Activated naive CD8-positive, alpha-beta T cell treated with anti-CD3 and anti-CD28 coated beads, Interleukin-2, amount 10 ng/mL, durations not matched to agents 7 days and 5 days (primary cell): ENCODE measurements around the gene DPM2. TPM values are rescaled to one million over a fixed set of nuclear protein-coding genes. Genes with fewer than 3 reads are reported as not detected.

Source experiments
- ATAC-seq: fragments of 150-1000 bp; cut with Tn5 transposase; one replicate; pipeline ENCODE4 v1.10.0; 2021; ENCODE audit warnings: low read depth, moderate library complexity
- POLR2A ChIA-PET: fragments of 350-600 bp; sonication (Branson Sonifier 250); formaldehyde crosslinking; loops from one replicate; lab custom pipeline; 2021; ENCODE audit warnings: antibody characterized with exemption; lab: Charles Lee
- DNase-seq: peaks from one replicate; pipeline ENCODE4 v3.0.0; 2021
- H3K27ac Mint-ChIP-seq: one replicate; pipeline ENCODE4 v1.8.0; 2022; ENCODE audit warnings: mild to moderate bottlenecking, mixed read lengths
- H3K27me3 Mint-ChIP-seq: one replicate; pipeline ENCODE4 v1.8.0; 2022; ENCODE audit warnings: mild to moderate bottlenecking, moderate library complexity, mixed read lengths
- H3K36me3 Mint-ChIP-seq: one replicate; pipeline ENCODE4 v1.8.0; 2021; ENCODE audit warnings: mild to moderate bottlenecking, mixed read lengths
- H3K4me1 Mint-ChIP-seq: one replicate; pipeline ENCODE4 v1.8.0; 2021; ENCODE audit warnings: mixed read lengths
- H3K4me3 Mint-ChIP-seq: one replicate; pipeline ENCODE4 v1.8.0; 2022; ENCODE audit warnings: mild to moderate bottlenecking, moderate library complexity, mixed read lengths
- H3K9me3 Mint-ChIP-seq: one replicate; pipeline ENCODE4 v1.8.0; 2021; ENCODE audit warnings: mixed read lengths
- total RNA-seq, 2 experiments: library from RNA; stranded (reverse); gene quantifications; one replicate each; pipeline ENCODE4 v1.2.3, GENCODE V29; 2021

The DPM2 gene
- total RNA-seq, 2 experiments from 2014 or later, result 49.2 to 54.2 TPM

GRCh38 chr9:127916720-127917581, 20.7 kb downstream of the DPM2 start, which contains the start of gene ST6GALNAC4:
ST6GALNAC4 (minus strand) TSS chr9:127917041; CDS start chr9:127916419, 622 bp downstream.
- peaks cover 15% of the 10 kb centered on the region for H3K36me3 Mint-ChIP-seq
- POLR2A ChIA-PET, result interaction anchor here (0.5 to 7.5 kb wide), 14 partner anchors 12 to 224 kb away, joined by 3 to 187 read pairs (median 6); partner anchors contain the start of genes CDK9, PIP5KL1, SH2D3C and ST6GALNAC6
- H3K4me1 Mint-ChIP-seq, result peaks cover 41% of the 10 kb centered on the region
- peak; percentile 90 for ATAC-seq
- peak within 1 kb of the TSS; percentile 96 for H3K27ac Mint-ChIP-seq
- H3K4me3 Mint-ChIP-seq, result peak within 1 kb of the TSS; percentile 96
- no peaks in the 10 kb centered on the region for H3K9me3 Mint-ChIP-seq
- peak; percentile 97 for DNase-seq
- no peaks in the 10 kb centered on the region for H3K27me3 Mint-ChIP-seq

GRCh38 chr9:127915801-127916719, 21.6 kb downstream of the DPM2 start:
- no peaks in the 10 kb centered on the region for H3K9me3 Mint-ChIP-seq
- peak; percentile 43 for ATAC-seq
- H3K4me1 Mint-ChIP-seq, result peaks cover 44% of the 10 kb centered on the region
- H3K27me3 Mint-ChIP-seq, result no peaks in the 10 kb centered on the region
- peak overlapping the region; percentile 96 for H3K4me3 Mint-ChIP-seq
- peak; percentile 66 for DNase-seq
- POLR2A ChIA-PET, result interaction anchor here (0.6 to 7.5 kb wide), 17 partner anchors 11 to 305 kb away, joined by 3 to 187 read pairs (median 4); partner anchors contain the start of genes CDK9, PIP5KL1, SH2D3C and ST6GALNAC6
- peak overlapping the region; percentile 96 for H3K27ac Mint-ChIP-seq
- H3K36me3 Mint-ChIP-seq, result peaks cover 17% of the 10 kb centered on the region

GRCh38 chr9:127915325-127915752, 22.3 kb downstream of the DPM2 start:
- ATAC-seq (peak; percentile 3), DNase-seq (no peak)
- POLR2A ChIA-PET, result interaction anchor here (0.9 to 7.5 kb wide), 12 partner anchors 10 to 304 kb away, joined by 3 to 187 read pairs (median 5); partner anchors contain the start of genes SH2D3C and ST6GALNAC6
- H3K4me1 Mint-ChIP-seq, result peaks cover 48% of the 10 kb centered on the region
- H3K4me3 Mint-ChIP-seq, result peak overlapping the region; percentile 96
- H3K27me3 Mint-ChIP-seq, result no peaks in the 10 kb centered on the region
- H3K27ac Mint-ChIP-seq, result peak overlapping the region; percentile 96
- peaks cover 23% of the 10 kb centered on the region for H3K36me3 Mint-ChIP-seq
- H3K9me3 Mint-ChIP-seq, result no peaks in the 10 kb centered on the region

- Mint-ChIP-seq H3K4me3 (peak overlapping the region; percentile 28), H3K4me1 (peaks cover 40% of the 10 kb centered on the region), H3K27ac (peak overlapping the region; percentile 61), H3K27me3 (no peaks in the 10 kb centered on the region), H3K9me3 (no peaks in the 10 kb centered on the region), H3K36me3 (peaks cover 25% of the 10 kb centered on the region)
- DNase-seq, result no peak
- no peak for ATAC-seq
- POLR2A ChIA-PET, result interaction anchor here (1.0 to 7.5 kb wide), 2 partner anchors 8 kb away, joined by 3 to 187 read pairs; no protein-coding TSS in a partner anchor
These were observed 24.0 kb downstream of the DPM2 start for GRCh38 chr9:127913682-127914081.

- POLR2A ChIA-PET, result interaction anchor here (1.0 to 7.5 kb wide), 2 partner anchors 8 to 9 kb away, joined by 3 to 187 read pairs; no protein-coding TSS in a partner anchor
- no peak for ATAC-seq
- H3K36me3 Mint-ChIP-seq, result peaks cover 25% of the 10 kb centered on the region
- no peaks in the 10 kb centered on the region for H3K27me3 Mint-ChIP-seq
- no peaks in the 10 kb centered on the region for H3K9me3 Mint-ChIP-seq
- no peak for DNase-seq
- H3K4me1 Mint-ChIP-seq, result peaks cover 32% of the 10 kb centered on the region
- H3K27ac Mint-ChIP-seq, result peak overlapping the region; percentile 60
- no peak overlapping the region for H3K4me3 Mint-ChIP-seq
These were observed 24.8 kb downstream of the DPM2 start for GRCh38 chr9:127912882-127913281.

- Mint-ChIP-seq H3K36me3 (peaks cover 25% of the 10 kb centered on the region), H3K9me3 (no peaks in the 10 kb centered on the region), H3K4me3 (no peak overlapping the region), H3K4me1 (peaks cover 27% of the 10 kb centered on the region), H3K27me3 (no peaks in the 10 kb centered on the region), H3K27ac (no peak overlapping the region)
- no peak for DNase-seq
- POLR2A ChIA-PET, result interaction anchor here (7.5 kb wide), 1 partner anchor 7 kb away, joined by 187 read pairs; no protein-coding TSS in a partner anchor
- no peak for ATAC-seq
These were observed 25.4 kb downstream of the DPM2 start for GRCh38 chr9:127912296-127912695.

- peak overlapping the region; percentile 31 for H3K4me3 Mint-ChIP-seq
- DNase-seq, result no peak
These were observed 26.9 kb downstream of the DPM2 start for GRCh38 chr9:127910613-127911205.

GRCh38 chr9:127909839-127910273, 27.8 kb downstream of the DPM2 start:
- H3K4me3 Mint-ChIP-seq, result no peak overlapping the region
- POLR2A ChIA-PET, result interaction anchor here (1.0 to 1.9 kb wide), 2 partner anchors 12 to 175 kb away, joined by 3 to 4 read pairs; partner anchors contain the start of gene TOR2A
- peaks cover 37% of the 10 kb centered on the region for H3K4me1 Mint-ChIP-seq
- no peak overlapping the region for H3K27ac Mint-ChIP-seq
- no peaks in the 10 kb centered on the region for H3K27me3 Mint-ChIP-seq
- no peak for ATAC-seq
- no peaks in the 10 kb centered on the region for H3K9me3 Mint-ChIP-seq
- DNase-seq, result no peak
- H3K36me3 Mint-ChIP-seq, result peaks cover 23% of the 10 kb centered on the region

More at GRCh38 chr9:127910613-127911205, 26.9 kb downstream of the DPM2 start:
- Mint-ChIP-seq H3K9me3 (no peaks in the 10 kb centered on the region), H3K27ac (peak overlapping the region; percentile 82), H3K36me3 (peaks cover 23% of the 10 kb centered on the region), H3K27me3 (no peaks in the 10 kb centered on the region), H3K4me1 (peaks cover 37% of the 10 kb centered on the region)
- no peak for ATAC-seq
- POLR2A ChIA-PET, result interaction anchor here (0.6 to 1.9 kb wide), 4 partner anchors 41 to 176 kb away, joined by 3 to 4 read pairs (median 4); partner anchors contain the start of gene TOR2A

GRCh38 chr9:127908660-127908926, 29.1 kb downstream of the DPM2 start:
- Mint-ChIP-seq H3K4me1 (peaks cover 43% of the 10 kb centered on the region), H3K36me3 (peaks cover 20% of the 10 kb centered on the region), H3K9me3 (no peaks in the 10 kb centered on the region), H3K27ac (no peak overlapping the region), H3K4me3 (no peak overlapping the region), H3K27me3 (no peaks in the 10 kb centered on the region)
- POLR2A ChIA-PET, result interaction anchor here (0.9 kb wide), 1 partner anchor 161 kb away, joined by 3 read pairs; no protein-coding TSS in a partner anchor
- ATAC-seq (no peak), DNase-seq (no peak)

GRCh38 chr9:127907867-127908659, 29.6 kb downstream of the DPM2 start:
- Mint-ChIP-seq H3K36me3 (peaks cover 20% of the 10 kb centered on the region), H3K9me3 (no peaks in the 10 kb centered on the region), H3K4me1 (peaks cover 48% of the 10 kb centered on the region), H3K4me3 (no peak overlapping the region), H3K27ac (peak overlapping the region; percentile 77), H3K27me3 (no peaks in the 10 kb centered on the region)
- POLR2A ChIA-PET, result interaction anchor here (0.6 to 5.6 kb wide), 3 partner anchors 8 to 160 kb away, joined by 3 to 187 read pairs (median 3); partner anchors contain the start of gene ST6GALNAC4
- DNase-seq (no peak), ATAC-seq (no peak)

- H3K27ac Mint-ChIP-seq, result peak overlapping the region; percentile 100
- no peaks in the 10 kb centered on the region for H3K9me3 Mint-ChIP-seq
- H3K4me1 Mint-ChIP-seq, result peaks cover 44% of the 10 kb centered on the region
- DNase-seq (peak; percentile 69), ATAC-seq (peak; percentile 40)
- H3K27me3 Mint-ChIP-seq, result no peaks in the 10 kb centered on the region
- peak overlapping the region; percentile 93 for H3K4me3 Mint-ChIP-seq
- POLR2A ChIA-PET, result interaction anchor here (0.7 to 5.6 kb wide), 14 partner anchors 9 to 196 kb away, joined by 3 to 187 read pairs (median 4); partner anchors contain the start of genes AK1, CDK9, SH2D3C and ST6GALNAC4
- peaks cover 15% of the 10 kb centered on the region for H3K36me3 Mint-ChIP-seq
These were observed 31.9 kb downstream of the DPM2 start for GRCh38 chr9:127905788-127906191.
